Islet precursor cell (in vitro differentiated cells): ENCODE measurements around the gene GNPNAT1.
"Not testable (repeated sequence)": the region's sequence is repeated elsewhere in the genome, so short reads cannot be mapped to it uniquely, and the experiment has no call there.

Experiments
- DNase-seq: peaks from one replicate; pipeline ENCODE4 v3.0.0-alpha.2; 2018

Gene GNPNAT1

GRCh38 chr14:52789118-52789517 is 2.3 kb downstream of the GNPNAT1 start:
- DNase-seq: no peak

GRCh38 chr14:52786887-52787286 is 4.5 kb downstream of the GNPNAT1 start:
- no peak for DNase-seq

- DNase-seq: no peak
These were observed 8.2 kb downstream of the GNPNAT1 start for GRCh38 chr14:52783206-52783605.

- no peak for DNase-seq
These were observed 9.8 kb downstream of the GNPNAT1 start for GRCh38 chr14:52781629-52782028.

DNA sequence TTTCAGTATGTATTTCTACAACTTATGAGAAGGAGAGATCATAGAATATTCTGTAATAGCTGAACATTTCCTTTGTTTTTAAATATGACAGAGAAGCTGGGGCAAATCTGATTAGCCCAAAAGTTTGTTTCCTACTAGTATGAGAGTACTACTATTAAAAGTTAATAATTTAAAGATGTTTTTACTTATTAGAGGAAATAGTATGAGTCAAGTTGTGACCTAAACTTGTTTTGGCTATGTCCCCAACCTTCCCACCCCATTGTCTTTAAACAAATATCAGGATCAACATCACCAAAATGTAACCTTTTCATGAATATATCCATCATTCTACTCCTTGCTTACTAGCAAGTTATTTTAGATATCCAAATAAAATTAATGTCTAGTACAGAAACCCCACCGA is 10.5 kb downstream of the GNPNAT1 start:
- no peak for DNase-seq

- no peak for DNase-seq
These were observed 12.7 kb downstream of the GNPNAT1 start for GRCh38 chr14:52778702-52779101.

DNA sequence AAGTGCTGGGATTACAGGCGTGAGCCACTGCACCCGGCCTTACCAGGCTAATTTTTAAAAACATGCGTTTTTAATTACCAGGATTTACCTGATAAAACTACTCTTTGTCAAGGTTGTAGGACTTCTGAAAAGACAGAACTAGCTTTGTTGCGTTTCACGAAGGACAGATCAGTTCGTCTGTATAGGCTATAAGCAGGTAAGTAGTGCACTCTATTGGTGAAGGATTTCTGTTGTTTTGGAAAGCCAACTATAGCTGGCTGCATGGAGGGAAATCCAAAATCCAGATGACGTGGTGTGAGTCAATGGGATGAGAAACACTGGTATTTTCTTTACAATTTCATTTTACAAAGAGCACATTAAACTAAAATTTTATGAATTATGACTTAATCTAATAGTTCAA is 14.6 kb downstream of the GNPNAT1 start:
- no peak for DNase-seq

GRCh38 chr14:52769887-52770286 is 21.5 kb downstream of the GNPNAT1 start:
- no peak for DNase-seq

- DNase-seq: no peak
These were observed 24.2 kb downstream of the GNPNAT1 start for GRCh38 chr14:52767058-52767833.

- DNase-seq: not testable (repeated sequence)
These were observed 28.5 kb downstream of the GNPNAT1 start for GRCh38 chr14:52762923-52763322.

DNA sequence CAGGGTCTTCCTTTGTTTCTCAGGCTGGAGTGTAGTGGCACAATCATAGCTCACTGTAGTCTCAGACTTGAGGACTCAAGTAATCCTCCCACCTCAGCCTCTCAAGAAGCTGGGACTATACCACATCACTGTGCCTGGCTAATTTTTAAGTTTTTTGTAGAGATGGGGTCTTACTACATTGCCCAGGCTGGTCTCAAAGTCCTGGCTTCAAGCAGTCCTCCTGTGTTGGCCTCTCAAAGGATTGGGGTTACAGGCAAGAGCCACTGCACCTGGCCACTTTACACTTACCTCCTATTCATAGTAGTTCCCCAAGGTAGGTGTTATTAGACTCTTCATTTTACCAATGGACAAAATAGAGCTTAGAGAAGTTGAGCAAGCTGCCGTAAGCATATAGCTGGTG is 32.3 kb downstream of the GNPNAT1 start:
- DNase-seq: no peak

DNA sequence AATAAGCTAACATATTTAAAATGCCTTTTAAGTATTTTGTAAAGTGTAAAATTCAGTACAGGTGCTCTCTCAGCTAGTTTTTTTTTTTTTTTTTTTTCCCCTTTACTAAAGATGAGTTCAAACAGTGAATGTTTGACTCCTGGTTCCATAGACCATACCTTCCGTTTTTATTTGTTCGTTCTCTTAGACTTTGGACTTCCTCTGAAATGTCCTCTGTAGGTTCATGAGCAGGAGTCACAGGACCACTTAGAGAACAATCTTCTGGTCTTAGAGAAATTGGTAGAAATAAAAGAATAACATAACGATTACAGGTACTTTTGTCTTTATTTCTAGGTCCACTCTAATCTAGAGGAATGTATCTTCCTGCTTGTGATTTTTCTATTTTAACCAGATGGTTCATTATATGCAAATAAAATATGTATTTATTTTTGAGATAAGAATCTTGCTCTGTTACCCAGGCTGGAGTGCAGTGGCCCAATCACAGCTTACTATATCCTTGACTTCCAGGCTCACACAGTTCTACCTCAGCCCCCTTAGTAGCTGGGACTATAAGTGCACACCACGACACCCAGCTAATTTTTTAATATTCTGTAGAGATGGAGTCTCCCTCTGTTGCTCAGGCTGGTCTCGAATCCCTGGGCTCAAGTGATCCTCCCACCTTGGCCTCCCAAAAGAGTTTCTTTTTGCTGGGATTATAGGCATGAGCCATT is 35.6 kb downstream of the GNPNAT1 start:
- DNase-seq: no peak

DNA sequence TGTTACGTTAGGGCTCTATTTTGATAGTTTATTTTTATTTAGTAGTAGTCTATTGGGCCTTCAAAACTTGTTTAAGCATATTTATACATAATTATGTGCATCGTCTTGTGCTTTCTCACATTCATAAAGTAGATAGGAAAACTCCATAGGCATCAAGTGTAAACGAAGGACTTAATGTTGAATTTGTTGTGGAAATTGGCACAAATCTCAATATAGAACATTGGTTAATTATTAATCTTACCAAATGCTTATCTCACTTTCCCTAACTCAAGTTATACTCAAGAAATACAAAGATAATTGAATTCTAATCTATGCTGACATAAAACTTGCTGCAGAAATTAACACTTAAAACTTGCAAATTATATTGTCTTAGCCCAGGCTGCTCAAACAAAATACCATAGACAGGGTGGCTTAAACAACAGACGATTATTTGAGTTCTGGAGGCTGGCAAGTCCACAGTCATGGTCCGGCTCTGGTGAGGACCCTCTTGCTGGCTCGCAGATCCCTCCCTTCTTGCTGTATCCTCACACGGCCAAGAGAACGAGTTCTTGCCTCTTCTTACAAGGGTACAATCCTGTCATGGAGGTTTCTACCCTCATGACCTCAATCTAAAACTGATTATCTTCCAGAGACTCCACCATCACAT is 42.6 kb downstream of the GNPNAT1 start:
- no peak for DNase-seq

DNA sequence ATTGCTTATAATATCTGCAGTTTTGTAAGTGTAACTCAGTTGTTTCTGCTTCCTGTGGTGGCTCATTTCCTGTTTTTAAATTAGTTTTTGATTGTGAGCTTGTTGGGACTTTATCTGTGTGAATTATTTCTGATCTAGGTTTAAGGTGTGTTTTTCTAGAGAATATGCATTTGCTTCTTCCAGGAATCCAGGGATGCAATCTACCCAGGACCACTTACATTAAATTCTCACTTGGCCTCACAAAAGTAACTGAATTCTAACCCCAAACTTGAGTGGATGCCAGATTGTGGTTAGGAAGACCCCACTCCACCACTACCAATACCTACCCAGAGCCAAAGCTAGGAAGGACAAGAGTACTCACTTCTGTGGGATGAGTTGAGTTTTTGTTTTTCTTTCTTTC is 49.5 kb downstream of the GNPNAT1 start:
- no peak for DNase-seq

- DNase-seq: no peak
These were observed 50.7 kb downstream of the GNPNAT1 start for GRCh38 chr14:52740751-52741150.

- no peak for DNase-seq
These were observed 53.0 kb downstream of the GNPNAT1 start for GRCh38 chr14:52738409-52738808.

DNA sequence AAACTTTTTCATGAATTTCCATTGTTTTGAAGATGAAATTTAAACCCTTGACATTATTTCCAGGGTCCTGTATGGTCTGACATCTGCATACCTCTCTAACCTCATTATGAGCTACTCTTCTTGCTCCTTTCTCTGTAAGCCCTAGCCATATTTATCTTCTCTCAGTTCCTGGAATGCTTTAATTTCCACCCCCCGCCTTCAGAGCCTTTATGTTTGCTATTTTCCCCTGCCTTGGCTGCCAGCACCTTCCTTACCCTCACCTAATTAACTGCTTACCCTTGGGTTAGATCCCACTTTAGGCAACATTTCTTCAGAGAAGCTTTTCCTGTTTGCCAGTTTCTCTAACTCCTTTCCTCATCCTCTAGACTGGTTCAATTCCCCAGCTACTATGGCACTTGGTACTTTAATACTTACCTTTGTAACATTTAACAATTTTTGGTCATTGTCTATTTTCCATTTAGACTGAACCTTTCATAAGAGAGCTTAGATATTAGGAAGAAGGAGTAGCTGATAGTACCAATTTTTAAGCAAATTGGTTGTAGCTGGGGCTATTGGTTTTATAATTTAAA is 55.4 kb downstream of the GNPNAT1 start:
- no peak for DNase-seq

DNA sequence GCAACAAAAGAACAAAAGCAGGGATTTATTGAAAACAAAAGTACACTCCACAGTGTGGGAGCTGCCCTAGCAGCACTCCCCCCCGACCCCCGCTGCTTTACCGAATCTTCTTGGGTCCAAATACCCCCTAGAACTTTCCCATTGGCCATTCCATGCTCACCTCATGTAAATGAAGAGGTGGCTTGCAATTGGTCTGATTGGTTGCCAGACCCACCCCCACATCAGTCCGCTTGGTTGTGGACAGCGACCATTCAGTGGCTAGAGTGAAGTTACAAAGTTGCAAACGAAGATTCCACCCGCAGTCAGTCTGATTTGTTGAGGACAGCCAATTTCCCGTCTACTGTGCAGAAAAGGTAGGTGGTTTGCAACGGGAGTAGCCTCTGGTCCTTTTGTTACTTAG is 57.6 kb downstream of the GNPNAT1 start:
- no peak for DNase-seq

- no peak for DNase-seq
These were observed 60.7 kb downstream of the GNPNAT1 start for GRCh38 chr14:52730709-52731111.

DNA sequence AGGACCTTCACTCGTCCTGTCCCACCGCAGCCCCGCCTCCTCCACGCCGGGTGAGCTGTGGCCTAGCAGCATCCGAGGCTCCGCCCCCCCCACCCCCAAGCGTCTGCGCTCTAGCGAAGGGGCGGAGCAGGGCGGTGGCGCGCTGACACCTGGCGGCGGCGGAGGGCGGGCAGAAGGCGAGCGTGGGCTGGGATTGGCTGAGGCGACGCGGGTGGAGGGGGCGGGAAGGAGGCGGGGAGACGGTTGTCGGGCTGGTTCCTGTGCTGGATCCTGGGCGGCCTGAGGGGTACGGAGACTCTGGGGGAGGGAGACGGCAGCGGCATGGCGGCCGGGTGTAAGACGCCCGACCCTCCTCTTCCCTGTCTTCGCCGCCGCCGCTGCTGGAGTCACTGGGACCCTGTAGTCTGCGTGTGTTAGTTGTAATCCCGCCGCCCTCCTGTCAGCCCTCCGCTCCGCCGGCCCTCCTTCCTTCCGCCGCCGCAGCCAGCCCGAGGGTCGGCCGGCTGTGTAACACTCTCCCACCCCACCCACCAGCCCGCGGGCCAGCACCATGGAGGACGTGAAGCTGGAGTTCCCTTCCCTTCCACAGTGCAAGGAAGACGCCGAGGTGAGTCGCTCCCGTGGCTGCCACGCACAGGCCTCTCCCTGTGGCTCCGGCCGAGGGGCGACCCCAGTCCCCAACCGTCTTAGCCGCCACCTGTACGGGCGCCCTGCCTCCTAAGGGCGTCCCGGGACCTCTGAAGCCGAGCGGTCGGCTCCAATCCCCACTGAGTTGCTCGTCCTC is 61.3 kb downstream of the GNPNAT1 start, which contains the start of gene STYX:
STYX (plus strand) TSS at position 242 of the 784 bp plus-strand sequence; CDS start at position 551, 309 bp downstream.
- DNase-seq: peak; percentile 100

DNA sequence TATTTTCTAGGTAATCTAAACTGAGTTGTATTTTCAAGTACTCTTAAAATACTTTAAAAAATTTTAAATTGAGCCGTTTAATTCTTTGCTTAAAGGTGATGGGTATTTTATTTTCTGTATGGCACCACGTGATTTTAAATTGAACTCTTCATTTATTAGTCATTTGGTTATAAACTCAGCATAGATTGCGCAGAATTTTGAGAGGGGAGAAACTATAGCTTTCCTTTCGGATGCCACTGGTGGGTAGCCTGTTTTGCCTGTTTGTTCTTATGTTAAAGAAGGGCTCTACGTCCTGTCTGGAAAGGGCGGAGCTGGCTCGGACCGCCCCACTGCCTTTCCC is 61.9 kb downstream of the GNPNAT1 start:
- no peak for DNase-seq

DNA sequence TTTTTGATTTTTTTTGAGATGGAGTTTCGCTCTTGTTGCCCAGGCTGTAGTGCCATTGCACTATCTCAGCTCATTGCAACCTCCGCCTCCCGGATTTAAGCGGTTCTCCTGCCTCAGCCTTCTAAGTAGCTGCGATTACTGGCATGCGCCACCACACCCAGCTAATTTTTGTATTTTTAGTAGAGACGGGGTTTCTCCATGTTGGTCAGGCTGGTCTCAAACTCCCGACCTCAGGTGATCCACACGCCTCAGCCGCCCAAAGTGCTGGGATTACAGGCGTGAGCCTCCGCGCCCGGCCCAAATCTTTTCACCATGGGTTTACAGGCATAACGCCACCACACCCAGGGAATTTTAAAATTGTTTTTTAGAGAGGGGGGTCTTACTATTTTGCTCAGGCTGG is 62.4 kb downstream of the GNPNAT1 start:
- DNase-seq: not testable (repeated sequence)

GRCh38 chr14:52727509-52727908 is 63.9 kb downstream of the GNPNAT1 start:
- DNase-seq: not testable (repeated sequence)
